ENCODE data around the gene ZBTB16.

DNA sequence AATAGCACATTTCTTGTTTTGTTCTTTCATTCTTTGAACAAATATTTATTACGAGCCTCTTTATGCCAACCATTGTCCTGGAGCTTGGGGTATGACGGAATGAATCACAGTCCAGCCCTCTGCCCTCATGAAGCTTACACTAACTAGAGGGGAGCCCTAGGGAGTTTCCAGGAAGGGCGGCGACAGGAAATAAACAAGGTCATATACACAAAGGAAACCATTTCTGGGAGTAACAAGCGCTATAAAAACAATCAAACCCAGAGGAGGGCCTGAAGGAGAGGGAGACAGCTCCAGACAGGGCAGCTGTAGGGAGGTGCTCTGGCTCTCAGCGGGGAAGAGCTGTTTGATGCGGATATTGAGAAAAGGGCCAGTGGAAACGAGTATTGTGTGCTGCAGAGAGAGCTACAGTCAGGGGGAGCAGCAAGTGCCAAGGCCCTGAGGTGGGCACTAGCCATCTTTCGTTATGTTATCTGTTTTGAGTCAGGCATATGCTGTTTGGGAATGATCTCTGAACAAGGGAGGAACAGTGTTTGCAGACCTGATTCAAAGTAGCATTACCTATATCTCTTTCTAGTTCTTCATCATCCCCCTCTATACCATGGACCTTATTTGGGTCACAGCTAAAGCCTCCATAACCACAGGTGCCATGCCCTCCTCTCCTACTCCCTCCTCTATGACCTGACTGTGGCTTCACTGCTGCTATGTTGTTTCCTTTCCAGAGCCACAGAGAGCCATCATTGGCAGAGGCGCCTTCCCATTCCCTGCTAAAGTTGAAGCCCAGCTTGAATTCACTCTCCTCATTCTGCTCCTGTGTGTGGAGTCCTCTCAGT lies 15.3 kb upstream of the ZBTB16 start:
- TF ChIP-seq, protein P1, sequence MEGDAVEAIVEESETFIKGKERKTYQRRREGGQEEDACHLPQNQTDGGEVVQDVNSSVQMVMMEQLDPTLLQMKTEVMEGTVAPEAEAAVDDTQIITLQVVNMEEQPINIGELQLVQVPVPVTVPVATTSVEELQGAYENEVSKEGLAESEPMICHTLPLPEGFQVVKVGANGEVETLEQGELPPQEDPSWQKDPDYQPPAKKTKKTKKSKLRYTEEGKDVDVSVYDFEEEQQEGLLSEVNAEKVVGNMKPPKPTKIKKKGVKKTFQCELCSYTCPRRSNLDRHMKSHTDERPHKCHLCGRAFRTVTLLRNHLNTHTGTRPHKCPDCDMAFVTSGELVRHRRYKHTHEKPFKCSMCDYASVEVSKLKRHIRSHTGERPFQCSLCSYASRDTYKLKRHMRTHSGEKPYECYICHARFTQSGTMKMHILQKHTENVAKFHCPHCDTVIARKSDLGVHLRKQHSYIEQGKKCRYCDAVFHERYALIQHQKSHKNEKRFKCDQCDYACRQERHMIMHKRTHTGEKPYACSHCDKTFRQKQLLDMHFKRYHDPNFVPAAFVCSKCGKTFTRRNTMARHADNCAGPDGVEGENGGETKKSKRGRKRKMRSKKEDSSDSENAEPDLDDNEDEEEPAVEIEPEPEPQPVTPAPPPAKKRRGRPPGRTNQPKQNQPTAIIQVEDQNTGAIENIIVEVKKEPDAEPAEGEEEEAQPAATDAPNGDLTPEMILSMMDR (tag by site-specific recombination; IDR thresholded peaks at IDR 0.05), result no peak
- TF ChIP-seq ZNF629 (tag by site-specific recombination; IDR thresholded peaks at IDR 0.05) (no peak), RBAK (tag by site-specific recombination; IDR thresholded peaks at IDR 0.05) (no peak), ZNF157 (tag by site-specific recombination; IDR thresholded peaks at IDR 0.05) (no peak), YY1 (tag by site-specific recombination; IDR thresholded peaks at IDR 0.05) (no peak), ZBTB20 (tag by site-specific recombination; IDR thresholded peaks at IDR 0.05) (no peak)
- TF ChIP-seq, protein P2, sequence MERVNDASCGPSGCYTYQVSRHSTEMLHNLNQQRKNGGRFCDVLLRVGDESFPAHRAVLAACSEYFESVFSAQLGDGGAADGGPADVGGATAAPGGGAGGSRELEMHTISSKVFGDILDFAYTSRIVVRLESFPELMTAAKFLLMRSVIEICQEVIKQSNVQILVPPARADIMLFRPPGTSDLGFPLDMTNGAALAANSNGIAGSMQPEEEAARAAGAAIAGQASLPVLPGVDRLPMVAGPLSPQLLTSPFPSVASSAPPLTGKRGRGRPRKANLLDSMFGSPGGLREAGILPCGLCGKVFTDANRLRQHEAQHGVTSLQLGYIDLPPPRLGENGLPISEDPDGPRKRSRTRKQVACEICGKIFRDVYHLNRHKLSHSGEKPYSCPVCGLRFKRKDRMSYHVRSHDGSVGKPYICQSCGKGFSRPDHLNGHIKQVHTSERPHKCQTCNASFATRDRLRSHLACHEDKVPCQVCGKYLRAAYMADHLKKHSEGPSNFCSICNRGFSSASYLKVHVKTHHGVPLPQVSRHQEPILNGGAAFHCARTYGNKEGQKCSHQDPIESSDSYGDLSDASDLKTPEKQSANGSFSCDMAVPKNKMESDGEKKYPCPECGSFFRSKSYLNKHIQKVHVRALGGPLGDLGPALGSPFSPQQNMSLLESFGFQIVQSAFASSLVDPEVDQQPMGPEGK (tag by site-specific recombination; IDR thresholded peaks at IDR 0.05), result no peak
- TF ChIP-seq, protein P3, sequence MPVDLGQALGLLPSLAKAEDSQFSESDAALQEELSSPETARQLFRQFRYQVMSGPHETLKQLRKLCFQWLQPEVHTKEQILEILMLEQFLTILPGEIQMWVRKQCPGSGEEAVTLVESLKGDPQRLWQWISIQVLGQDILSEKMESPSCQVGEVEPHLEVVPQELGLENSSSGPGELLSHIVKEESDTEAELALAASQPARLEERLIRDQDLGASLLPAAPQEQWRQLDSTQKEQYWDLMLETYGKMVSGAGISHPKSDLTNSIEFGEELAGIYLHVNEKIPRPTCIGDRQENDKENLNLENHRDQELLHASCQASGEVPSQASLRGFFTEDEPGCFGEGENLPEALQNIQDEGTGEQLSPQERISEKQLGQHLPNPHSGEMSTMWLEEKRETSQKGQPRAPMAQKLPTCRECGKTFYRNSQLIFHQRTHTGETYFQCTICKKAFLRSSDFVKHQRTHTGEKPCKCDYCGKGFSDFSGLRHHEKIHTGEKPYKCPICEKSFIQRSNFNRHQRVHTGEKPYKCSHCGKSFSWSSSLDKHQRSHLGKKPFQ (tag by site-specific recombination; IDR thresholded peaks at IDR 0.05), result no peak

Measured in HEK293 (cell line).